Sigmoid colon (tissue), 7 donors: ENCODE results near the gene ATP6V1F. TPM values are rescaled to one million over a fixed set of nuclear protein-coding genes. Genes with fewer than 3 reads are reported as not detected.

ENCODE experiments used
- DNase-seq: peaks from one replicate; pipeline ENCODE4 v3.0.0-alpha.2; 2019
- H3K27ac ChIP-seq, 4 donors: fragments of 200-600 bp; sonication (generic); one replicate each; pipeline ENCODE4 v1.5.1; 2016 to 2019; ENCODE audit warnings: mild to moderate bottlenecking in 1 of 4
- H3K27me3 ChIP-seq, 3 donors: fragments of 200-600 bp; sonication (generic); one replicate each; pipeline ENCODE4 v1.5.1; 2019; ENCODE audit warnings: mild to moderate bottlenecking in 1 of 3
- H3K36me3 ChIP-seq, 4 donors: fragments of 200-600 bp; sonication (generic); one replicate each; pipeline ENCODE4 v1.5.1; 2016 to 2019
- H3K4me1 ChIP-seq, 4 donors: fragments of 200-600 bp; sonication (generic); one replicate each; pipeline ENCODE4 v1.5.1; 2017 to 2019
- H3K4me3 ChIP-seq, 4 donors: fragments of 200-600 bp; sonication (generic); one replicate each; pipeline ENCODE4 v1.5.1; 2017 to 2019; ENCODE audit warnings: mild to moderate bottlenecking in 2 of 4, moderate library complexity in 1 of 4
- H3K9me3 ChIP-seq, 4 donors: fragments of 200-600 bp in 3 of 4; sonication (generic) in 3 of 4; one replicate each; pipeline versions ENCODE4 v1.5.1 to v1.6.1; 2013 to 2019
- EP300 ChIP-seq, 4 donors: sonication (generic); formaldehyde crosslinking; IDR thresholded peaks; one replicate each; pipeline ENCODE4 v1.6.1; 2017; ENCODE audit warnings: antibody characterized with exemption in 4 of 4
- POLR2A ChIP-seq, 2 donors: fragments of 450-650 bp; IDR thresholded peaks; one replicate each; pipeline ENCODE4 v1.6.1; 2016; ENCODE audit warnings: antibody characterized with exemption in 2 of 2, mild to moderate bottlenecking in 2 of 2, moderate library complexity in 2 of 2
- POLR2AphosphoS5 ChIP-seq, 4 donors: sonication (generic); formaldehyde crosslinking; IDR thresholded peaks; one replicate each; pipeline ENCODE4 v1.6.1; 2017; ENCODE audit warnings: antibody characterized with exemption in 4 of 4
- WGBS, 2 donors: extraction: QIAGEN DNeasy Blood & Tissue Kit; methylation state at CpG; one replicate each; pipeline ENCODE4 v1.1.7; 2013; 5-methylcytosine and 5-hydroxymethylcytosine counted together
- intact Hi-C: fragments of 100-400 bp; cut with DNase I; formaldehyde crosslinking; loops from one replicate; pipeline ENCODE4 v1.15.1; 2023
- polyA plus RNA-seq, 3 donors: library from polyadenylated mRNA; stranded (reverse); fragments of 200-250 nt; gene quantifications; one replicate each; pipeline ENCODE4 v1.2.3, GENCODE V29; 2013
- total RNA-seq, 4 donors: library from RNA; depleted of rRNA; stranded (reverse); fragments of >200 nt; gene quantifications; one replicate each; pipeline ENCODE4 v1.1.0, GENCODE V29; 2016
- TF ChIP-seq, protein P1 (sequence below), 4 experiments: fragments of 450-650 bp in 3 of 4; fragments of 200-600 bp in 1 of 4; IDR thresholded peaks; one replicate each; pipeline ENCODE4 v1.5.1; 2016 to 2019; ENCODE audit warnings: antibody characterized with exemption in 4 of 4, mild to moderate bottlenecking in 3 of 4, moderate library complexity in 2 of 4
- donor health status: healthy with polysubstance abuse.
- donor health status: Bipolar disorder and iron deficiency.
- donor health status: healthy.

Gene ATP6V1F
- total and polyA plus RNA-seq, 7 donors, result 96.7 to 214 (median 138) TPM

DNA sequence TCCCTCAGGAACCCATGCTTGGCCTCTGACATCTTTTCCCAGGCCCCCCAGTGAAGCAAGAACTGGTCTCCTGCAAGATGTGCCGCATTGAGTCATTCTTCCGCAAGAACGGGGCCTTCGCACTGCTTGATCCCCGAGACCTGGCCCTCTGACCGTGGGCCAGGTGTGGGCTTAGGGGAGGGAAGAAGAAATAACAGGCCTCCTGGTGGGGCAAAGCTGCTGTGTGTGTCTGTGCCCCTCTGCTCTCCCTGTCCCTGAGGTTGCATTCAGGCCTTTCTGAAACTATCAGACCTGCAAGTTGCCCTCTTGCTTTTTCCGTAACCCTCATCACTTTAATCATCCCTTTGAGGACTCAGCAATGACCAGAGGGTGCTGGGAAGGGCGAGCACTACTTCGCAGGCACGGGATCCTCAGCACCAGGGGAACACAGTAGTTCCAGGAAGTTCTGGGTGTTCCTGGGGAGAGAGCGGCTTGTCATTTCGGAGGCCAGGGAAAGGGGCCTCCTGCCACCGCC, 6.0 kb downstream of the ATP6V1F start:
- no peaks in the 10 kb centered on the region for H3K27me3 ChIP-seq
- intact Hi-C loops, result loop anchor here (5.0 kb wide), 1 partner anchor 131 kb away; the partner anchor contains the start of gene CALU
- H3K9me3 ChIP-seq, result no peaks in the 10 kb centered on the region
- 14 to 43% methylated on average over 13 of the region's 13 CpGs for WGBS, 2 donors
- peak overlapping the region; percentile 33 to 59 (median 58) for H3K4me3 ChIP-seq
- peaks cover 6 to 19% (median 10%) of the 10 kb centered on the region in 4 donors for H3K36me3 ChIP-seq
- peak overlapping the region in 1 of 4 donors; percentile 49 for H3K27ac ChIP-seq
- DNase-seq, result no peak
- TF ChIP-seq POLR2A (IDR thresholded peaks at IDR 0.05) (no peak), POLR2AphosphoS5 (IDR thresholded peaks at IDR 0.05) (no peak), EP300 (IDR thresholded peaks at IDR 0.05) (no peak)
- TF ChIP-seq, protein P1, sequence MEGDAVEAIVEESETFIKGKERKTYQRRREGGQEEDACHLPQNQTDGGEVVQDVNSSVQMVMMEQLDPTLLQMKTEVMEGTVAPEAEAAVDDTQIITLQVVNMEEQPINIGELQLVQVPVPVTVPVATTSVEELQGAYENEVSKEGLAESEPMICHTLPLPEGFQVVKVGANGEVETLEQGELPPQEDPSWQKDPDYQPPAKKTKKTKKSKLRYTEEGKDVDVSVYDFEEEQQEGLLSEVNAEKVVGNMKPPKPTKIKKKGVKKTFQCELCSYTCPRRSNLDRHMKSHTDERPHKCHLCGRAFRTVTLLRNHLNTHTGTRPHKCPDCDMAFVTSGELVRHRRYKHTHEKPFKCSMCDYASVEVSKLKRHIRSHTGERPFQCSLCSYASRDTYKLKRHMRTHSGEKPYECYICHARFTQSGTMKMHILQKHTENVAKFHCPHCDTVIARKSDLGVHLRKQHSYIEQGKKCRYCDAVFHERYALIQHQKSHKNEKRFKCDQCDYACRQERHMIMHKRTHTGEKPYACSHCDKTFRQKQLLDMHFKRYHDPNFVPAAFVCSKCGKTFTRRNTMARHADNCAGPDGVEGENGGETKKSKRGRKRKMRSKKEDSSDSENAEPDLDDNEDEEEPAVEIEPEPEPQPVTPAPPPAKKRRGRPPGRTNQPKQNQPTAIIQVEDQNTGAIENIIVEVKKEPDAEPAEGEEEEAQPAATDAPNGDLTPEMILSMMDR (IDR thresholded peaks at IDR 0.05), result no peak
- H3K4me1 ChIP-seq, result peaks cover 0 to 29% (median 28%) of the 10 kb centered on the region in 4 donors

DNA sequence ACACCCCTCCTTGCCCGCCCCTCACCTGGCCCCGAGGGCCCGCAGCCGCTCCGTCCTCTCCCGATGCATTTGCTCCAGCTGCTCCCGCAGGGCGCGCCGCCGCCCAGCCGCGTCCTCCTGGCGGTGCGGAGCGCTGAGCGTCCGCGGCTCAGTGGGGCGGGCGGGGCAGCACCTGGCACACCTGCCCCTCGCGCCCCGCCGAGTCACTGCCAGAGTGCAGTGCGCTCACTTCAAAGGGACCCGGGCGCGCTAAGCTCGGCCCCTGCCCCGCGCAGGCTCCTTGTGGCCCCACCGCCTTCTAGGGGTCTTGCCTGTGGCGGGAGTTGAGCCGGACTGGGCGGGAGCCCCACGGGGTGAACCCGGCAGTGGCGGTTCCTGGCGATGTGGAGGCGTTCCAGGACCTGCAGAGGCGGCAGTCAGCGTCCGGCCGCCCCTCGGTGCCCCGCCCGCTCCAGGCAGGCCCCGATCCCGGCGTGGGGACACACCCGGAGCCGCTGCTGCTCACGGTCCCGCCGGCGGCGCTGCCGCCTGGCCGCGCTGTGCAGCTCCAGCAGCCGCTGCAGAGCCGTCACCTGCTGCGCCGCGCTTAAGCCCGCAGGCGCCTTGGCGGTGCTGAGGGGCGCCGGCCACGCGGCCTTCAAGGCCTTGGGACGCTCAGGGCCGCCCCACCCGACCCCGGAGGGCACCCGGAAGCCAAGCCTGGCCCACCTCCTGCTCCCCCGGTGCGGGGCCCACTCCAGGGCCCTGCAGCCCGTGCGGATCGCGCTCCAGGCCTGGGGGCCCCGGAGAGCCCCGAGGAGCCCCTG, 6.7 kb downstream of the ATP6V1F start:
- Histone ChIP-seq H3K4me1 (peaks cover 0 to 22% (median 21%) of the 10 kb centered on the region in 4 donors), H3K9me3 (no peaks in the 10 kb centered on the region), H3K4me3 (peak overlapping the region; percentile 33 to 59 (median 58)), H3K27ac (peak overlapping the region in 2 of 4 donors; percentile 39 to 49), H3K36me3 (peaks cover 6 to 19% (median 10%) of the 10 kb centered on the region in 4 donors), H3K27me3 (no peaks in the 10 kb centered on the region)
- intact Hi-C loops, result loop anchor here (5.0 kb wide), 1 partner anchor 132 kb away; the partner anchor contains the start of gene CALU
- TF ChIP-seq, protein P1 (IDR thresholded peaks at IDR 0.05), result peak in 2 of 4 experiments; percentile 14 to 17
- no peak for TF ChIP-seq EP300 (IDR thresholded peaks at IDR 0.05)
- 1% methylated on average over 86 of the region's 86 CpGs for WGBS, 2 donors
- DNase-seq, result peak; percentile 84

DNA sequence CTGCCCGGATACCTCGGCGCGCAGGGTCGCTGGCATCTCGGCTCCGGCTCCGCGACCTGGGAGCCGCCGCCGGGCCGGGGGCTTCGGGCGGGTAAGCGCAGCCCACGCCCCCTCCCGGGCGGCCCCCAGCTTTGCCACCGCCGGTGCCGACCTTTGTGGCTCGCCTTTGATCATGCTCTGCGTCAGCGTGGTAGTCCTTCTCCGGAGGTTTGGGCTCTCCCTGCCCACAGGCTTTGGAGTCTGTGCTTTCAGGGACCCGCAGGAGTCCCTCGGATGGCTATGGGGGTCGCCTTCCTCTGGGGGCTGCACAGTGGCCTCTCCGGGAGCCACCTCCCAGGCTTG, 7.3 kb downstream of the ATP6V1F start:
- no peaks in the 10 kb centered on the region for H3K27me3 ChIP-seq
- peaks cover 0 to 22% (median 20%) of the 10 kb centered on the region in 4 donors for H3K4me1 ChIP-seq
- DNase-seq, result no peak
- peak overlapping the region; percentile 33 to 59 (median 58) for H3K4me3 ChIP-seq
- intact Hi-C loops, result loop anchor here (5.0 kb wide), 1 partner anchor 133 kb away; the partner anchor contains the start of gene CALU
- H3K9me3 ChIP-seq, result no peaks in the 10 kb centered on the region
- TF ChIP-seq POLR2AphosphoS5 (IDR thresholded peaks at IDR 0.05), result no peak
- no peak for TF ChIP-seq POLR2A (IDR thresholded peaks at IDR 0.05)
- TF ChIP-seq, protein P1 (IDR thresholded peaks at IDR 0.05), result no peak
- no peak for TF ChIP-seq EP300 (IDR thresholded peaks at IDR 0.05)
- H3K27ac ChIP-seq, result peak overlapping the region in 2 of 4 donors; percentile 39 to 49
- WGBS, 2 donors, result 3 to 5% methylated on average over 30 of the region's 30 CpGs
- H3K36me3 ChIP-seq, result peaks cover 5 to 15% (median 8%) of the 10 kb centered on the region in 4 donors

DNA sequence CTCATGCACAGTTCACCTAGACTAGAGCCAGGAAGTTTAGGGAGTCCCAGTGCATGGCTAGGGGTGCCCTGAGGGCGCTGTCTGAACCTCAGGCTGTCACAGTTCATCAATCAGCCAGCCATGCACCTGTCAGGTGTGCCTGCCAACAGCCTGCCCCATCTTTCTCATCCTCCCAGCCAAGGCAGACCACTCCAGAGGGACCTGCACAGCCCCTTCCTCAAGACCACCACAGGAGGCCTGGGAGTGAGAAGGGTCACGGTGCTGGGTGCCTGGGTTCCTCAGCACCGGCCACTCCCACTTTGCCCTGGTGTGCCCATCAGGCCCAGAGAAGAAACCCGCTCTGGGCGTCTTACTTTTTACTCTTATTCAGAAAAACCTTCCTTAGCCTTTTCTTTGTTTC, 8.4 kb downstream of the ATP6V1F start:
- Histone ChIP-seq H3K4me1 (peaks cover 0 to 22% (median 20%) of the 10 kb centered on the region in 4 donors), H3K36me3 (peaks cover 0 to 4% (median under 1%) of the 10 kb centered on the region in 4 donors), H3K9me3 (no peaks in the 10 kb centered on the region), H3K27ac (no peak overlapping the region), H3K4me3 (no peak overlapping the region), H3K27me3 (no peaks in the 10 kb centered on the region)
- TF ChIP-seq POLR2AphosphoS5 (IDR thresholded peaks at IDR 0.05) (no peak), POLR2A (IDR thresholded peaks at IDR 0.05) (no peak), EP300 (IDR thresholded peaks at IDR 0.05) (no peak)
- TF ChIP-seq, protein P1 (IDR thresholded peaks at IDR 0.05), result no peak
- 91 to 96% methylated on average over 5 of the region's 5 CpGs for WGBS, 2 donors
- DNase-seq, result no peak
- intact Hi-C loops, result no loop called here
